ENCODE measurements around the gene OR5AP2.
"Not testable (repeated sequence)": the region's sequence is repeated elsewhere in the genome, so short reads cannot be mapped to it uniquely, and the experiment has no call there.

OR5AP2 gene

DNA sequence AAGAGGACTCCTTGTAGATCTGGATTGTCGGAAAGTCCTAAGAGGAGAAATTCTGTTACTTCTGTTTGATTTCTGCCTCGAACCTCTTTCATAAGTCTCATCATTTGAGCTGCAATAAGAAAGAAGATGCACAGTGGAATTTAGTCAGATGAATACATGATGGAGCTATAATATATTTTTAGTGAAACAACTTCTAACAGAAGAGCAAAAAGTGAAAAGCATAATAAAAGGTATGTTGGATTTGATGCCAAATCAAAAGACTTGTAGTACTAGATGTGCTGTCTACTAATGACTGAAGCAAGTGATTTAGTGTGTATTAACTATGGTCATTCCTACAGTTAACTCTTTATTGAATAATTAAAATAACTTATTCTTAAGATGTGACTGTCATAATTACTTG is at the start of gene OR5AP2:
TSS of gene OR5AP2 (minus strand) at position 101 of the 400 bp plus-strand sequence. CDS start at position 101, 0 bp downstream.
- H3K4me3 ChIP-seq: no peak within 1 kb of the TSS
- no peak for DNase-seq (ENCODE audit: low spot score)
- H3K27ac ChIP-seq: no peak within 1 kb of the TSS
- TF ChIP-seq CTCF (IDR thresholded peaks at IDR 0.05): no peak

- not testable (repeated sequence) for H3K4me3 ChIP-seq; H3K27ac ChIP-seq; DNase-seq (ENCODE audit: low spot score)
Measured at GRCh38 chr11:56691179-56691578, 48.9 kb upstream of the OR5AP2 start.

DNA sequence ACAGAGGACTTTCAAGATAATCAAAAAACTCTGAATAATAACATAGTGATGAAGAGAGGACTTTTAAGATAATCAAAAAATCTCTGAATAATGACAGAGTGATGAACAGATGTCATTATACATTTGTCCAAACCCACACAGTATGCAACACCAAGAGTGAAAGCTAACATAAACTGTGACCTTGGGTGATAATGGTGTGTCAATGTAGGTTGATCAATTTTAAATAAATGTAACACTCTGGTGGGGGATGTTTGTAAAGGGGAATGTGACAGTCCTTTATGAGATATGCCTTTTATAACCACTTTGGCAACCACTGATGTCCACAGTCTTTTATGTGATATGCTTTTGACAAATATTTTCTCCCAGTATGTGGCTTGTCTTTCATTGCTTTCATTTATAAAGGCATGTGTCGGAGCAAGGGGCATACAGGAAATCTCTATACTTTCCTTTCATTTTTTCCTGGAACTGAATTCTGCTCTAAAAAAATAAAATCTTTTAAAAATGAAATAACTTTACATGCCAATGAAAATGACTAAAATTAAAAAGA is 46.4 kb upstream of the OR5AP2 start:
- no peak for TF ChIP-seq CTCF (IDR thresholded peaks at IDR 0.05)
- Histone ChIP-seq H3K27ac (no peak overlapping the region), H3K4me3 (no peak overlapping the region)
- DNase-seq (ENCODE audit: low spot score): no peak

GRCh38 chr11:56670984-56671383 is 28.7 kb upstream of the OR5AP2 start:
- TF ChIP-seq CTCF (IDR thresholded peaks at IDR 0.05): no peak
- H3K27ac ChIP-seq: no peak overlapping the region
- no peak for DNase-seq (ENCODE audit: low spot score)
- no peak overlapping the region for H3K4me3 ChIP-seq

DNA sequence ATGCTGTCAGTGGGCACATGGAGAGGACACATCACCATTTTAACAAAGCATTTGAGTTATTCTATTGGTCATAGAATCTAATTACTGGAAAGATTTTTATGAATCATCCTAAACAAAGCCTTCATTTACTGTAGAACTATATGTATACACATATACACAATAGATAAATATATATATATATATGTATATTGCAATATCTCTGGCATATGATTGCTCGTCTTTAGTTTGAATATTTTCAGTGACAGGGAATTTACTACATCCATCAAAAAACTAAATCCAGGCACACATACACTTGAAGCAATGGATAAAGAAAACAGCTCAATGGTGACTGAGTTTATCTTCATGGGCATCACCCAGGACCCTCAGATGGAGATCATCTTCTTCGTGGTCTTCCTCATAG is 21.1 kb upstream of the OR5AP2 start, which contains the start of gene OR5AR1:
TSS of gene OR5AR1 (plus strand) at position 301 of the 400 bp plus-strand sequence. CDS start at position 301, 0 bp downstream.
- TF ChIP-seq CTCF (IDR thresholded peaks at IDR 0.05): no peak
- no peak within 1 kb of the TSS for H3K27ac ChIP-seq
- no peak for DNase-seq (ENCODE audit: low spot score)
- no peak within 1 kb of the TSS for H3K4me3 ChIP-seq

- Histone ChIP-seq H3K27ac (no peak overlapping the region), H3K4me3 (no peak overlapping the region)
- TF ChIP-seq CTCF (IDR thresholded peaks at IDR 0.05): no peak
- DNase-seq (ENCODE audit: low spot score): no peak
Measured at GRCh38 chr11:56659755-56660154, 17.5 kb upstream of the OR5AP2 start.

- no peak overlapping the region for H3K4me3 ChIP-seq
- DNase-seq (ENCODE audit: low spot score): no peak
- no peak for TF ChIP-seq CTCF (IDR thresholded peaks at IDR 0.05)
- H3K27ac ChIP-seq: no peak overlapping the region
Measured at GRCh38 chr11:56637500-56637899, 4.7 kb downstream of the OR5AP2 start.
